ENCODE measurements around the gene PSMD1. TPM values are rescaled to one million over a fixed set of nuclear protein-coding genes. Genes with fewer than 3 reads are reported as not detected.
"Not testable (repeated sequence)": the region's sequence is repeated elsewhere in the genome, so short reads cannot be mapped to it uniquely, and the experiment has no call there.

Gene PSMD1
- total RNA-seq, 1 donor from 2014 or later = 45.3 TPM

DNA sequence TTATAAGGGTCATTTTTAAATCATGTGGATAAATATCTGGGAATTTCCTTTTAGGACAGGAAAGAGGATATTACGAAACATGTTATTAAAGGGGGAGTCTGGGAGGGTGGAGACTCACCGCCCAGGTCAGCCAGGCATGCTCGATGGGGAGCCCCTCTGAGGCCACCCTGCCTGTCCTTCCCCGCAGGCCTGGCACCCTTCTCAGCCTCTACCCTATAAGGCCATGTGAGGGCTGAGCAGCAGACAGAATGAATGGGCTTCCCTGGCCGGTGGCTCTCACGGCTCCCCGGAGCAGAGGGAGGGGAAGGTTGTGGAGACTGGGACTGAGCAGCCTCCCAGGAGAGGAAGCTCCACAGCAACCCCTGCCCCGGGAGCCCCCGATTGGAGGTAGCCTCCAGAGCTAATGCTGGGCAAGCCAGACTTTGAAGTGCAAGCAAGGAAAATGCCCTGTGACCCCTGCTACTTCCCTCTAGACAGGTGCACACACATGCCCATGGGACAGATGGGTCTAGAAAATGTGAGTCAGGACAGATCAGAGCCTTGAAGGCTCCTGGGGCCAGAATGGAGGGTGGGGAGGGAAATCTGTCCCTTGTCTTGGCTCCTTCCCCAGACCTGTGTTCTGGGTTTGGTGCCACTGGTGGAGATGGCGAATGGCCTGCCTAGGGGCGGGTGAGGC is 128.5 kb downstream of the PSMD1 start:
- no peak for DNase-seq (ENCODE audit: low spot score)

DNA sequence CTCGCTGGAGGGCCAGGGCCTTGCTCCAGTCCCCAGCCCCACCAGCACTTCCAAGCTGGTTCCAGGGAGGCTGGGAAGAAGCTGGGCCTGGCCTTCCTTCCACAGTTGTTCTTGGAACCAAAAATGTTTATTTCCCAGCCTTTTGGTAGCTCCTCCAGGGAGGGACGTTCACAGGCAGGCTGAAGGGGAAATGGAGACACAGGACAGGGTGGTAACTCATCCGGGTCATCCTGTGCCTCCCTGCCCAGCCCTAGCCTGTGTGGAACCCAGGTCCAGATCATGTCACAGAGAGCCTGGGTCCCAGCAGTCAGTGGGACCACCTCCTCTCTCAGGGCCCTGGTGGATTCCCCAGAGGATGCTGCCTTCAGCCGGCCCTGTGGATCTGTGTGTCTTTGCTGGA is 129.2 kb downstream of the PSMD1 start:
- DNase-seq (ENCODE audit: low spot score) = no peak

DNA sequence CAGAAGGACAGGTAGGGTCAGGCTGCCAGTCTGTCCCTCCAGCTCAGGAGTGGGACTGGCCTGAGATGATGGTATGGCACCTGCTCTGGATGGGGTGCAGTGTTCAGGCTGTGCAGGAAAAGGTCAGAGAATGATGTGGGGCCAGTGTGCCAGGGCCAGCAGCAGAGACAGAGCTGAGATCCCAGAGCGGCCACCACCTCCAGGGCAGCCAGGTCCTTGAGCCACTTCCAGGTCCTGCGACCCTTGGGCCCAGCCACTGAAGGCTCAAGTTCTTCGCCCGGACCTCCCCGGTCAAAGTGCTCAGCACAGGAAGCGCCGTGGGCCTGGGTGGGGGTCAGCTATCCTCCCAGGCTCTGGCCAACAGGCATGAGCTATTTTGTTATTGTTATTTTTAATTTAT is 129.7 kb downstream of the PSMD1 start:
- no peak for DNase-seq (ENCODE audit: low spot score)

DNA sequence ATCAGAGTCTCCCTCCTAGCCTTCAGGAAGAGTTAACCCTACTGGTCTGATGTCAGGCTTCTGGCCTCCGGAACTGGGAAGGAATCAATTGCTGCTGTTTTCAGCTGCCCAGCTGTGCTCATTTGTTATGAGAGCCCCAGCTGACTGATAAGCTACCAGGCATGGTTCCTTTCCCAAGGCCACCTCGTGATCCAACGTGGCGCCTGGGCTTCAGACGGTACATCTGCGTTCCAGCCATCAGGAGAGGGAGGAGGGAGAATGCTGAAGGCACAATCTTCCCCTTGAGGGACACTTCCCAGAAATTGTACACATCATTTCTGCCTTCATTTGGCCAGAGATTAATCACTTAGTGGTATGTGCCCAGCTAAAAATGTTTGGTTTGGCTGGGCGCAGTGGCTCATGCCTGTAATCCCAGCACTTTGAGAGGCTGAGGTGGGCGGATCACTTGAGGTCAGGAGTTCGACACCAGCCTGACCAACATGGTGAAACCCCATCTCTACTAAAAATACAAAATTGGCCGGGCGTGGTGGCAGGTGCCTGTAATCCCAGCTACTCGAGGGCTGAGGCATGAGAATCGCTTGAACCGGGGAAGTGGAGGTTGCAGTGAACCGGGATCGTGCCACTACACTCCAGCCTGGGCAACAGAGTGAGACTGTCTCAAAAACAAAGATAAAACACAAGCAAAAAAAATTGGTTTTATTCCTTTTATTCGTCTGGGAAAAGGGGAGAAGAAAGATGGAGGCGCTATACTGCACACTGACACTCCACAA is 131.3 kb downstream of the PSMD1 start:
- DNase-seq (ENCODE audit: low spot score) = no peak

DNA sequence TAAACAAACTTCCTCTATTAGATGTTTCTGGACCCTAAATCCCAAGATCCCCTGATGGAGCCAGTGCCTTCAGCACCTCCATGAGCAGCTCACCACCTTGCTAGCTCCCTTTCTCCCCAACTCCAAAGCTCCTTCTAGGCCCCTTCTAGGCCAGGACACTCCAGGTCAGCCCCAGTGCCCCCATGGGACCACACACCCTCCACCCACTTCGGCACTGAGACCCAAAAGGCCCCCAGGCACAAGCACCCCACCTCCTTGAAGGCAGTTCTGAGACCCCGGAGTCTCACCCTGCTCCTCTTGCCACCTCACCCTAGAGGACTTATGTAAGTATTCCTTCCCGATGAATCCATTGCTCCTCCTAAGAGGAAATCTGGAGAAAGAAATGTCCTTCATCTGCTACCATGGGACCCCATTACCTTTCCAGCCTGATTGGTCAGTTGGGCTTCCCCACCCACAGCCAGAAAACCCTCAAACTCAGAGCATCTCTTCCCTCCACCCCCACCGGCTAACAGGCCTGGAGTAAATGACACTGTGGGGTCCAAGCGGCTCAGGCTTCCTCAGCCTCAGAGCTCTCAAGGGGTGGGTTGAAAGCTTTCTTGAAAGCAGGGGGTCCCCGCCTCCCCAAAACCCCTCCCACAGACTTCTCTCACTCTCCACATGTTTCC is 132.0 kb downstream of the PSMD1 start:
- DNase-seq (ENCODE audit: low spot score) = no peak

DNA sequence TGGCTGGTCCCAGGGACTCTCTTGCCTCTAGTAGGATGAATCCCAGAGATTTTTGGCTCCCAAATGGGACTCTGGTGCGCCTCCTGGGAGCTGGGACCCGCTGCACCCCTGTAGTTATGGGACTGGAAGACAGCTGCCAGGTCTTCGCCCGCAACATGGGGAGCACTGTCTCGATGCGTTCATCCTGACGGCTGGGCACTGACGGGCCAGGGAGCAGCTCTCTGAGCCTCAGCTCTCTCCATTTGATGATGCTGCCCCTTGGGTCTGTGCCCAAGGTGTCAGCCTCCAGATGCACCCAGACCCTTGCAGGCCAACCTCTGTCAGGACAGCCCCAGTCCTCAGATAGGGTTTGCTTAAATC is 132.5 kb downstream of the PSMD1 start:
- no peak for DNase-seq (ENCODE audit: low spot score)

DNA sequence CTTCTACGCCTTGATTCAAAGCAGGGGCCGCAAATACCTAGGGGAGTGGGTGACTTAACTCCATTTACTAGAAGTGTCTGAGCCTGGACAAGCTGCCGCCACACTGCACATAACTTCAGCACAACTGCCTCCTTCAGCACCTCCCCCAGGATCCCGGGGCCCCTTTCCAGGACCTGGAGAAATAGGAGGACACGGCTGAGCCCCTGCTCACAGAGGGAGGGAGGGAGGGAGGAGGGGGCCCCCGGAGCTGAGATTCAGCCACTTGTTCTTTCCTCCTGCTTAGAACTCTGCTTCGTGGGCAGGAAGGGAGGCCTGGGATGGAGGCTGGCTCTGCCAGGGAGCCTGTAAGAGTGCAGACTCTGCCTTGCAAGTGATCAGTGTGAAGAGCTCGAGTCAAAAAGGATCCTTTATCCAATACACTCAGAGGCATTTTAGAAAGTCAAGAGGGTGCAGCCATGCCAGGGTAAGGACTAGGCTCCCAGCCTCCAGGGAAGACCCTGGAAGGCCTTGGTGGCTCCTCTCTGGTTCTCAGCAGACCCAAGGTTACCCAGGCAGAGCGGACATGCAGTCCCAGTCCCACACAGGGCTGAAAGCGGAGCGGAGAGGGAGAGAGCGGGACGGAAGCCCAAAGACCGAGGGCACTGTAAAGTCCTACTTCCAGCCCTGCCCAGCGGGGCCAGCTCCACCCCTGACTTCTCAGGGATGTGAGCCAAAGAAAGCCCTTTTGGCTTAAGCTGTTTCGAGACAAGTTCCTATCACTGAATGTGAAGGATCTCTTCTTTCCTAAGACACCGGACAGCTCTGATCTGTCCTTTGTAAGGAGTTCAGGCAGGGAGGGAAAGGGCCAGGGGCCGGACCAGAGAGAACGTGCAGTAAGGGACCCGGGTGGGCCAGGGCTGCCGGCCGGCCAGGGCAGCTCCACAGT is 133.2 kb downstream of the PSMD1 start:
- DNase-seq (ENCODE audit: low spot score) = peak; percentile 82

DNA sequence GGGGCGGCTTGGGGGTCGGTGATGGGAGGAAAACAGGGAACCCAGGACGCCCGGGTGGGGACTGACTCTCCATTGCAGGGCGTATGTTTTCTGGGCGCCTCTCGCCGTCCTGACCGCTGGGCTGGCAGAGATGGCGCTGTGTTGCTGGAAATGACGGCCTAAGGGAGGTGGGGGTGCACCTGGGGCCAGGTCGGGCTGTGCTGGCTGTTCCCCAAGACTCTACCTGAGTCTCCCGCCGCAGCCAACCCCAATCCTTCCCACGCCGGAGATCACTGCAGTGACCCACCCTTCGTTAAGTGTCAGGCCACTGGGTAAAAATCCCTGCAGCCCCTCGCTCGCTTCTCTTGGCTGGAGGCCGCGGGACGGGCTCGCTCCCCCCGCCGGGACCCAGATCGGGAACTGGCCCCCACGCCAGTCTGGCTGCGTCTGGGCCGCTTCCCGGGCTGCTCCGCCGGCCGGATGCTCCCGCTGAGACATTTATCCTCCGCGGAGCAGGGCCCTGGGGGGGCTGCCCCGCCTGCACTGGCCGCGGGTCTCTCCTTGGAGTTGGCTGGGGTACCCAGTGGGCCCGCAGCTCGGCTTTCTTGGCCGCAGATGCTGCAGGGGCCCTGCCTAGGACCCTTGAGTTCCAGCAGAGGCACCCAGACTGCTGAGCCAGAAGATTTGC is 134.0 kb downstream of the PSMD1 start:
- peak; percentile 67 for DNase-seq (ENCODE audit: low spot score)

DNA sequence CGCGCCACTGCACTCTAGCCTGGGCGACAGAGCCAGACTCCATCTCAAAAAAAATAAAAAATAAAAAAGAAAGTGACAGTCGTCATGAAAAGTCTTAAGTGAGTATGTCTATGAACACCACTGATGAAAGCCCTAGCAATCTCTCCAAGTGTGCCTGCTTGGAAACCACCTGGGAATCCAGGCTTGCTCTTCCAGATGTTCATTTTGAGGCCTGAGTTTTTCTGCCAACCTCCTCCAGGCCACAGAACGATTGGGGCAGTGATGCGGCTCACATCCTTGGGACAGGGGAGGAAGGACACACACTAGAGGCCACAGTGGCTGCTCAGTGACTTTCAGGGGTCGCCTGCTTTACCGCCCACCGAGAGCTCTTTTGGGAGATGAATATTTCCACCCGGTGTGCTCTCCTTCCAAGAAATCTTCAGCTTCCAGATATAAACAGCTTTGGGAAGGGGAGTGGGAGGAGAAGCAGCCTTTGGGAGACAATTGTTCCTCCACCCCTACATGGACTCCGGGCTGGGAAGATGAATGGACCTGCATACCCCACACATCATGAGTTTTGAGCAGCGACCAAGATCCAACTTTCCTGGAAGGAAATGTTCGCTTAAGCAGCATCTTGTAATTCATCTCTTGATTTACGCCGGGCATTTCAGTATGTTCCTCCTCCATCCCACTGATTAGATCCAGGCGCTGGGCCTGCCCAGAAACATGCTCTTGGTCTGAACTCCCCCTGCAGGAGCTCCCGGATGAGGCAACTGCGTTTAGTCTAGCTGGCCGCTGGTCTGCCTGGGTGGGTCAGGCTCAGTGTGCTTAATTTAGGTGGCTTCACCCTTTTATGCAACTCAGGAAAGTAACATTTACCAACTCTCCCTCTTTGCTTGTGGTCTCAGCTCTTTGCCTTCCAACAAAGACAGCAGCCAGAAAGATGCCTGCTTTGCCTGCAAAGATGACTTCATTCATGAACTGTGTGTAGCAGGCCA is 135.5 kb downstream of the PSMD1 start:
- peak; percentile 91 for DNase-seq (ENCODE audit: low spot score)

DNA sequence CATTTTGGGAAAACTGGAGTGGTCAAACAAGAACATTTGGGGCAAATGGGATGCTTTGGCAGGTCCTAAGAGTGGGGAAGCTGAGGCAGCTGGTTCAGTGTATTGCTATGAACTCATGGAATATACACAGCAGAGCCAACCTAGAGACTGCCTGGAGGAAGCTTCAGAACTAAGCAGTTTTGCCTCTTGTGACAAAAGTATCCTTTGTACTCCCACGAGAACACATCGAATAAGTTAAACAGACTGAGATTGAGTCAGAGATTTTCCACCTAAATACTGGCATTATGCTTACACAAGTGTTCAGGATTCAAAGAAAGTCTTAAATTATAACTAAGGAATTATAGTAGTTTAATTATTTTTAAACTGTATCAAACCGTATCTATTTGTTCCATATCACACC is 136.5 kb downstream of the PSMD1 start:
- DNase-seq (ENCODE audit: low spot score) = no peak

DNA sequence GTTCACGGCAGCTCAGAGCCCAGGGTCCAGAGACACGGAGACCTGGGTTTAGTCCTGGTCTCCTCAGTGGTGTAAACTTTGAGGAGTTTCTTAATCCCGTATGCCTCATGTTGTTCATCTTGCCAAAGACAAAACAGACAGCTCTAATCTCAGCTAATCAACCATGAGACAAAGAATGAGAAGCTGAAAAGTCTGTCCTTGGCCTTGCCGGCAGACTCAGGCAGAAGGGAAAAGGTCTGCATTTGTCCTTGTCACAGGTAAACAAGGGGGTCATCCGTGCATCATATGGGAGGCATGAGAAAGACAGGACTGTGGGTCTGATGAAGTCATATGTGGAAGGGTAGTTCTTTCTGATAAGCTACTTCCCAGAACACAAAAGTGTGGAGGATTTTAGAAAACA is 139.9 kb downstream of the PSMD1 start:
- no peak for DNase-seq (ENCODE audit: low spot score)

DNA sequence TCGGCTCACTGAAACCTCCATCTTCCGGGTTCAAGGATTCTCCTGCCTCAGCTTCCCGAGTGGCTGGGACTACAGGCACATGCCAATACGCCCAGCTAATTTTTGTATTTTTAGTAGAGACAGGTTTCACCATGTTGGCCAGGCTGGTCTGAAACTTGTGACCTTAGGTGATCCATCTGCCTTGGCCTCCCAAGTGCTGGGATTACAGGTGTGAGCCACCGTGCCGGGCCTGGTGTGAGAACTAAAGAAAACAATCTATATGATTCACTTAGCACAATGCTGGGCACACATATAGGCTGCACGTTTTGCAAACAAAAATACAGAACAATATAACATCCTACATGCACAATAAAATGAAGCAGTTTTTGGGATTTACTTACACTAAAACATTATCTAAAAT is 140.5 kb downstream of the PSMD1 start:
- DNase-seq (ENCODE audit: low spot score) = not testable (repeated sequence)

DNA sequence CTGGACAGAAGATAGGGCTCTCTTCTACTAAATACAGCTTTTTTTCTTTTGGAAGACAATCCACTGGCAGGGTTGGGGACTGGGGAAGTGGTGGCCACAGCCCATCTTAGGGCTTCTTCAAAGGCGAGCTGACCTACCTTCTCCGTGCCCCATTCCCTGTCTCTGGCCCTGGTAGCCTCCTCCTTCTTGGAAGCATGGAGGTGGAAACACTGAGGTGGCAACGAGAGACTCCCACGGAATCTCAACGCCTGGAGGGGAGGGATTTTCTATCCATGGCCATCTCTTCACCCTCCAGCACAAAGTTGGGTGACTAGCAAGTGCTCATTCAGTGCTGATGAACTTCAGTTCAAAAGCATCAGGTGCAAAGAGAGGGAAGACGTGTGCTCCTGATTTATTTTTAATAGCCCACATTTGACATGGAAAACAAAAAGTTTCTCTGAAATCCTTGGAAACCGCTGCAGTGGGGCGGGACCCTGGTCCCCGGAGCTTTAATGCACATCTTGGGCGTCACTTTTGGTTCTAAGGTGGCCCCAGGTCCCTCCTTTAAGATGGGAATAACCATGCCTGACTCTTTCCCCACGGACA is 141.1 kb downstream of the PSMD1 start:
- DNase-seq (ENCODE audit: low spot score) = no peak

DNA sequence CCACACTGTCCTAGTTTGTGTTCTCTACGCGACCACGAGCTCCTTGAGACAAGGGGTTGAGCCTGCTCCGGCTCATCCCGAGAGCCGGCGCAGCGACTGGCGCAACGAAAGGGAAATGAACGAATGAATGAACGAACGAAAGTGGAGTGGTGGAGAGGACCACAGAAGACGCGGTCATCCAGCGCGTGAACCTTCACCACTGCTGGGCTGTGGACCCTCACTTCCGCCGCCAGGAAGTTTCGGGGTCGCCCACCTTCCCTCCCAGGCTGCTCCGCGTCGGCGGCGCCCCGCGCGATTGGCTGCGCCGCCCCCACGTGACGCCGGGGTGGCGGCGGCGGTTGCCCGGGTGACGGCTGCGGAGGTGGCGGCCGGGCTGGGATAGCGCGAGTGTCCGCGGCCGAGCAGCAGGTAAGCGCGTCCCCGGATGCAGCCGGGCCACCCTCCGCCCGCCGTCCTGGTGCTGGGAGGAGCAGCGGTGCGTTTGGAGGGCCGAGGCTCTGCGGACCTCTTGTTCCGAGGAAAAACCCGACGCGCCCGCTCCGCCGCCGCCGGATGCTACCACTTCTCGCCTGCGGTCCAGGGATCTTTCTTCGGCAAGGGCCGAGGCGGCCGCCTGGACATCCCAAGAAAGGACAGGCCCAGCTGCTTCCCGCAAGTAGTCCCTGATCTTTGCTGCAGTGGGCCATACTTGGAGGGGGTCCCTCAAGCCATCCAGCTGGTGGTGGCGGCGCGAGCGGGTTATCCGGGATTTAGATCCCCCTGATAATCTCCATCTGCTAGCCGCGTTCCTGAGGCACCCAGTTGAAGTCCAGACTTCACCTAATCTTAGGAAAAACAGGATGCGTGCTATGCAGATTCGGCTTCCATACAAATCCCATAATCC is 141.9 kb downstream of the PSMD1 start, which contains the start of gene ARMC9:
Gene ARMC9, plus strand, starts transcription at position 341 of the 883 bp plus-strand sequence. CDS start 7,608 bp downstream, outside the sequence.
- DNase-seq (ENCODE audit: low spot score) = peak; percentile 87

DNA sequence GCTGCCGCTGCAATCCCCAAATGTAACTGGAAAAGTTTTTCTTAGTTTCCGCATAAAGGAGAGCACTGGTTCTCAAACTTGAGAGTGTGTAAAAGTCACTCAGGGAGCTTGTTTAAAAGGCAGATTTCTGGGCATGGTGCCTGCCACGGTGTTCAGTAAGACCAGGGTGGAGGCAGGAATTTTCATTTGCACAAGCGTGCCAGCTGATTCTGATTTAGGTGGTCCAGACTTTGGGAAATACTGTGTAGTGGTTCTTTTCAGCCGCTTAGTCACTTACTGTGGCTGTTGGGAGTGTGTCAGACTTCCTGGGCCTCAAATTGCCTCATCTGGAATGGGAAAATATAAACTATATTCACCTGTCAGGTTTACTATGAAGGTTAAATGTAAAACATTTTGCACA is 142.6 kb downstream of the PSMD1 start:
- no peak for DNase-seq (ENCODE audit: low spot score)

DNA sequence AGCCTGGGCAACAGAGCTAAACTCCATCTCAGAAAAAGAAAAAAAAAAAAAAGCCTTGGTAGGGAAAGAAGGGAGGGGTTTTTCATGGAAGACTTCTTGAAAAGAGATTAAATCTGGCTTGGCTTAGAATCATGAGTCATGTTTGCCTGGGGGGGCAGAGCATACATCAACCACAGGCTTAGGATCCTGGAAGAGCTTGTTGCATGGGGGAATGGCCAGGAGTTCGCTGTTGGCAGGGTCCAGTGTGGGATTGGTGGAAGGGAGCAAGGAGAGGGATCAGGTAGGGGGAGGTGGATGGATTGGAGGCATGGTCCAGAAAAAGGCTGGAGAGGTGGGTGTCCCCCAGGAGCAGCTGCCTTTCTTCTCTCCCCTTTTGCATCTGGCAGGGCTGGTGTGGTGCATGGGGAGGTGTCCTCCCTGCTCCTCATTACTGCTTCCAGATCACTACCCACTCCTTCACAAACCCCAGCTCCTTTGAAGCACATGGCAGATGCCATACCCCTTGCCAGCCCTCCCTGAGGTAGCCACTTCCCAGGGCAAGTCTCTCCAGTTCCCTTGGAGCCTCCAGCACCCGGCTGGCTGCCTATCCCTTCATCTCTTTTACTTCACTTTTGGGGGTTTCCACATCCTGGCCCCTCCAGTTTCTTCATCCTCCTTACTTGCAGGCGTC is 144.3 kb downstream of the PSMD1 start:
- no peak for DNase-seq (ENCODE audit: low spot score)

DNA sequence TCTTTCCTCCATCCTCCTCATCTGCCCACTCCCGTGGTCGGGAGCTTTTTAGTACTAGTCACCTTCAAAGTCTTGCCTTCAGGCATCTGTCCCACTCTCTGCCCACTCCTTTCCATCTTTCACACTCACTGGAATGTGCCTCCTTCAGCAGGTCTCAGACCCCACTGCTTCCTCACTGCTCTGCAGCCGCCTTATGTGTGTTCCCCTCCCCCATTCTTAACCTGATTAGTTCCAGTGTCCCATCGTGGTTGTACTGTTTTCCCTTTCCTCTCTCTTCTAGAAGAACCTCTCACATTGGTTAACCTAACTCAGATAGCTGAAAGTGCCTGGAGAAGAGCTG is 144.8 kb downstream of the PSMD1 start:
- DNase-seq (ENCODE audit: low spot score) = no peak

DNA sequence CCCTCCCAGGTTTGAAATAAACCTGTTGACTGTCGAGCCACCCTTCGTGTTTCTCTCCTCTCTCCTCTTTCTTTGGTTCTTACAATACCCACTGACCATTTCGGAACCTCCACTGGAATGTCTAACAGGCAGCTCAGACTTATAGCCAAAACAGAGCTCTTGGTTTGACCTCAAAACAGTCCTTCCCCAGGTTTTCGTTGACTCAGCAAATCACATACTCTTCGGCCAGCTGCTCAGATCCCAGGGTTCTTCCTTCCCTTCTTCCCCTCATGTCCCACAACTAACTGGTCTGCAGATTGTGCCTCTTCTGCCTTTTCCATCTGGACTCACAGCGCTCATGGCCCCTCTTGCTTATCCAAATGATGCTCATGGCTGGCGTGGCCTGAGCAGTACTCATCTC is 146.4 kb downstream of the PSMD1 start:
- DNase-seq (ENCODE audit: low spot score) = no peak
